ENCODE results near the gene TNPO2.

TNPO2 gene

DNA sequence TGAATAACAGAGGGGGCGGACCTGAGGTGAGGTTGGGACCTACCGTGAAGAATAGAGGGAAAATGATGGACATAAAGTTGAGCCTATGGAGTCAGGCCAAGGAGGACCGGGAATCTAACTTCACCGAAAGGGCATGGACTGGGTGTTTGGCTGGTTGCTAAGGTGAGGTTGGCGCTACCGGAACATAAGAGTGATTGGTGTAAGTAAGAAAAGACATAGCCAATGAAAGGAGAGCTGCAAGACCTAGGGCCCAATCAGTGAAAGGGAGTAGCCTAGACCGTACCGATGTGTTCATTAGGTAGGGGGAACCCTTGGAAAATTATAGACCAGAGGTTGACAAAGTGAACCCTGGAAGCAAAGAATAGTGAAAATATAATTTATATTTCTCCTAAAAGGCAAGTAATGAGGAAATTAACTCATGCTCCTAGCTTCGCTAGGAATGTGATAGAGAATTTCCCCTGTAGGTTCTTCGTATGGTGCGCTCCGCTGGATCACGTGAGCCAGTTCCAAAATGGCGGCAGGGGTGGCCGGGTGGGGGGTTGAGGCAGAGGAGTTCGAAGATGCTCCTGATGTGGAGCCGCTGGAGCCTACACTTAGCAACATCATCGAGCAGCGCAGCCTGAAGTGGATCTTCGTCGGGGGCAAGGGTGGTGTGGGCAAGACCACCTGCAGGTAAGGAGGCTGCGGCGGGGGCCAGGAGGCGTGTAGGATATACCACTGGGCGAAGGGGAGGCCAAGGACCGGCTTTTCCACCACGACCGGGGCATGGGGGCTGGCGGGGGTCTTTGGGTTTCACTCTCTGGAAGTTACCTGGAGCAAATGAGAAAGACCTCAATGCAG, 13.5 kb upstream of the TNPO2 start, which contains the start of gene GET3 (continued):
- no peak for TF ChIP-seq ZNF621 (tag by site-specific recombination; IDR thresholded peaks at IDR 0.05)
- TF ChIP-seq ZNF560 (tag by site-specific recombination; IDR thresholded peaks at IDR 0.05; ENCODE audit: borderline replicate concordance) = no peak
- TF ChIP-seq OVOL3 (tag by site-specific recombination; IDR thresholded peaks at IDR 0.05) = peak; percentile 67; the same call in 1 of the 2 replicates
- TF ChIP-seq ZNF707 (tag by site-specific recombination; IDR thresholded peaks at IDR 0.05) = no peak
- TF ChIP-seq ZFP37 (tag by site-specific recombination; IDR thresholded peaks at IDR 0.05) = 0 out of 2 replicates have a peak, but pooled peaks have one; percentile 14
- no peak for TF ChIP-seq ZNF221 (tag by site-specific recombination; IDR thresholded peaks at IDR 0.05; ENCODE audit: borderline replicate concordance)
- peak; percentile 38; the same call in 1 of the 2 replicates for TF ChIP-seq KLF1 (tag by site-specific recombination; IDR thresholded peaks at IDR 0.05)
- no peak for TF ChIP-seq ZBTB1 (tag by site-specific recombination; IDR thresholded peaks at IDR 0.05)
- TF ChIP-seq, protein P1, sequence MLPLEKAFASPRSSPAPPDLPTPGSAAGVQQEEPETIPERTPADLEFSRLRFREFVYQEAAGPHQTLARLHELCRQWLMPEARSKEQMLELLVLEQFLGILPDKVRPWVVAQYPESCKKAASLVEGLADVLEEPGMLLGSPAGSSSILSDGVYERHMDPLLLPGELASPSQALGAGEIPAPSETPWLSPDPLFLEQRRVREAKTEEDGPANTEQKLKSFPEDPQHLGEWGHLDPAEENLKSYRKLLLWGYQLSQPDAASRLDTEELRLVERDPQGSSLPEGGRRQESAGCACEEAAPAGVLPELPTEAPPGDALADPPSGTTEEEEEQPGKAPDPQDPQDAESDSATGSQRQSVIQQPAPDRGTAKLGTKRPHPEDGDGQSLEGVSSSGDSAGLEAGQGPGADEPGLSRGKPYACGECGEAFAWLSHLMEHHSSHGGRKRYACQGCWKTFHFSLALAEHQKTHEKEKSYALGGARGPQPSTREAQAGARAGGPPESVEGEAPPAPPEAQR (tag by site-specific recombination; IDR thresholded peaks at IDR 0.05) = 0 out of 2 replicates have a peak, but pooled peaks have one; percentile 74
- TF ChIP-seq, protein P2, sequence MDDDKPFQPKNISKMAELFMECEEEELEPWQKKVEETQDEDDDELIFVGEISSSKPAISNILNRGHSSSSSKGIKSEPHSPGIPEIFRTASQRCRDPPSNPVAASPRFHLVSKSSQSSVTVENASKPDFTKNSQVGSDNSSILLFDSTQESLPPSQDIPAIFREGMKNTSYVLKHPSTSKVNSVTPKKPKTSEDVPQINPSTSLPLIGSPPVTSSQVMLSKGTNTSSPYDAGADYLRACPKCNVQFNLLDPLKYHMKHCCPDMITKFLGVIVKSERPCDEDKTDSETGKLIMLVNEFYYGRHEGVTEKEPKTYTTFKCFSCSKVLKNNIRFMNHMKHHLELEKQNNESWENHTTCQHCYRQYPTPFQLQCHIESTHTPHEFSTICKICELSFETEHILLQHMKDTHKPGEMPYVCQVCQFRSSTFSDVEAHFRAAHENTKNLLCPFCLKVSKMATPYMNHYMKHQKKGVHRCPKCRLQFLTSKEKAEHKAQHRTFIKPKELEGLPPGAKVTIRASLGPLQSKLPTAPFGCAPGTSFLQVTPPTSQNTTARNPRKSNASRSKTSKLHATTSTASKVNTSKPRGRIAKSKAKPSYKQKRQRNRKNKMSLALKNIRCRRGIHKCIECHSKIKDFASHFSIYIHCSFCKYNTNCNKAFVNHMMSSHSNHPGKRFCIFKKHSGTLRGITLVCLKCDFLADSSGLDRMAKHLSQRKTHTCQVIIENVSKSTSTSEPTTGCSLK (tag by site-specific recombination; IDR thresholded peaks at IDR 0.05) = no peak
- TF ChIP-seq ZNF341 (tag by site-specific recombination; IDR thresholded peaks at IDR 0.05; ENCODE audit: low read depth) = no peak
- TF ChIP-seq ZBTB17 (tag by site-specific recombination; IDR thresholded peaks at IDR 0.05) = peak; percentile 23; the same call in 1 of the 2 replicates
- TF ChIP-seq IKZF3 (tag by site-specific recombination; IDR thresholded peaks at IDR 0.05) = no peak
- TF ChIP-seq KLF8 (tag by site-specific recombination; IDR thresholded peaks at IDR 0.05) = peak; percentile 85
- TF ChIP-seq, protein P3, sequence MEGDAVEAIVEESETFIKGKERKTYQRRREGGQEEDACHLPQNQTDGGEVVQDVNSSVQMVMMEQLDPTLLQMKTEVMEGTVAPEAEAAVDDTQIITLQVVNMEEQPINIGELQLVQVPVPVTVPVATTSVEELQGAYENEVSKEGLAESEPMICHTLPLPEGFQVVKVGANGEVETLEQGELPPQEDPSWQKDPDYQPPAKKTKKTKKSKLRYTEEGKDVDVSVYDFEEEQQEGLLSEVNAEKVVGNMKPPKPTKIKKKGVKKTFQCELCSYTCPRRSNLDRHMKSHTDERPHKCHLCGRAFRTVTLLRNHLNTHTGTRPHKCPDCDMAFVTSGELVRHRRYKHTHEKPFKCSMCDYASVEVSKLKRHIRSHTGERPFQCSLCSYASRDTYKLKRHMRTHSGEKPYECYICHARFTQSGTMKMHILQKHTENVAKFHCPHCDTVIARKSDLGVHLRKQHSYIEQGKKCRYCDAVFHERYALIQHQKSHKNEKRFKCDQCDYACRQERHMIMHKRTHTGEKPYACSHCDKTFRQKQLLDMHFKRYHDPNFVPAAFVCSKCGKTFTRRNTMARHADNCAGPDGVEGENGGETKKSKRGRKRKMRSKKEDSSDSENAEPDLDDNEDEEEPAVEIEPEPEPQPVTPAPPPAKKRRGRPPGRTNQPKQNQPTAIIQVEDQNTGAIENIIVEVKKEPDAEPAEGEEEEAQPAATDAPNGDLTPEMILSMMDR (tag by site-specific recombination; IDR thresholded peaks at IDR 0.05) = no peak; the same call in 1 of the 2 replicates
- peak; percentile 36; the same call in 1 of the 2 replicates for TF ChIP-seq ZBTB8A (tag by site-specific recombination; IDR thresholded peaks at IDR 0.05)
- TF ChIP-seq KLF10 (tag by site-specific recombination; IDR thresholded peaks at IDR 0.05) = peak; percentile 82
- peak; percentile 63 for TF ChIP-seq SP3 (tag by site-specific recombination; IDR thresholded peaks at IDR 0.05)
- no peak for TF ChIP-seq MZF1 (tag by site-specific recombination; IDR thresholded peaks at IDR 0.05; ENCODE audit: borderline replicate concordance)
- peak; percentile 65; the same call in 1 of the 2 replicates for TF ChIP-seq ZNF501 (tag by site-specific recombination; IDR thresholded peaks at IDR 0.05)
- TF ChIP-seq ZNF169 (tag by site-specific recombination; IDR thresholded peaks at IDR 0.05) = no peak
- TF ChIP-seq, protein P4, sequence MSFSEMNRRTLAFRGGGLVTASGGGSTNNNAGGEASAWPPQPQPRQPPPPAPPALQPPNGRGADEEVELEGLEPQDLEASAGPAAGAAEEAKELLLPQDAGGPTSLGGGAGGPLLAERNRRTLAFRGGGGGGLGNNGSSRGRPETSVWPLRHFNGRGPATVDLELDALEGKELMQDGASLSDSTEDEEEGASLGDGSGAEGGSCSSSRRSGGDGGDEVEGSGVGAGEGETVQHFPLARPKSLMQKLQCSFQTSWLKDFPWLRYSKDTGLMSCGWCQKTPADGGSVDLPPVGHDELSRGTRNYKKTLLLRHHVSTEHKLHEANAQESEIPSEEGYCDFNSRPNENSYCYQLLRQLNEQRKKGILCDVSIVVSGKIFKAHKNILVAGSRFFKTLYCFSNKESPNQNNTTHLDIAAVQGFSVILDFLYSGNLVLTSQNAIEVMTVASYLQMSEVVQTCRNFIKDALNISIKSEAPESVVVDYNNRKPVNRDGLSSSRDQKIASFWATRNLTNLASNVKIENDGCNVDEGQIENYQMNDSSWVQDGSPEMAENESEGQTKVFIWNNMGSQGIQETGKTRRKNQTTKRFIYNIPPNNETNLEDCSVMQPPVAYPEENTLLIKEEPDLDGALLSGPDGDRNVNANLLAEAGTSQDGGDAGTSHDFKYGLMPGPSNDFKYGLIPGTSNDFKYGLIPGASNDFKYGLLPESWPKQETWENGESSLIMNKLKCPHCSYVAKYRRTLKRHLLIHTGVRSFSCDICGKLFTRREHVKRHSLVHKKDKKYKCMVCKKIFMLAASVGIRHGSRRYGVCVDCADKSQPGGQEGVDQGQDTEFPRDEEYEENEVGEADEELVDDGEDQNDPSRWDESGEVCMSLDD (tag by site-specific recombination; IDR thresholded peaks at IDR 0.05) = no peak
- TF ChIP-seq ZNF776 (tag by site-specific recombination; IDR thresholded peaks at IDR 0.05; ENCODE audit: borderline replicate concordance) = no peak
- peak; percentile 57 for TF ChIP-seq KLF9 (tag by site-specific recombination; IDR thresholded peaks at IDR 0.05; ENCODE audit: low read depth)
- TF ChIP-seq ZNF768 (tag by site-specific recombination; IDR thresholded peaks at IDR 0.05) = no peak
- TF ChIP-seq ZNF324 (tag by site-specific recombination; IDR thresholded peaks at IDR 0.05) = 0 out of 2 replicates have a peak, but pooled peaks have one; percentile 82
- TF ChIP-seq YY1 (tag by site-specific recombination; IDR thresholded peaks at IDR 0.05) = peak; percentile 97
- no peak for TF ChIP-seq ZNF248 (tag by site-specific recombination; IDR thresholded peaks at IDR 0.05)
- peak; percentile 28; the same call in 1 of the 2 replicates for TF ChIP-seq ZNF623 (tag by site-specific recombination; IDR thresholded peaks at IDR 0.05)
- TF ChIP-seq ZNF558 (tag by site-specific recombination; IDR thresholded peaks at IDR 0.05) = peak; percentile 32; the same call in 1 of the 2 replicates
- TF ChIP-seq, protein P5, sequence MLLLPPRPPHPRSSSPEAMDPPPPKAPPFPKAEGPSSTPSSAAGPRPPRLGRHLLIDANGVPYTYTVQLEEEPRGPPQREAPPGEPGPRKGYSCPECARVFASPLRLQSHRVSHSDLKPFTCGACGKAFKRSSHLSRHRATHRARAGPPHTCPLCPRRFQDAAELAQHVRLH (tag by site-specific recombination; IDR thresholded peaks at IDR 0.05) = peak; percentile 93
- TF ChIP-seq ZNF544 (tag by site-specific recombination; IDR thresholded peaks at IDR 0.05) = no peak
- peak; percentile 20; the same call in 1 of the 2 replicates for TF ChIP-seq OSR2 (tag by site-specific recombination; IDR thresholded peaks at IDR 0.05)
